GM12878 (cell line): ENCODE results near the gene ASTN1. TPM values are rescaled to one million over a fixed set of nuclear protein-coding genes. Genes with fewer than 3 reads are reported as not detected.

Source experiments
- ATAC-seq: fragments of 200-7000 bp; cut with Tn5 transposase; 3 replicates; pipeline ENCODE4 v1.9.1; 2020; ENCODE audit warnings: mild to moderate bottlenecking, moderate library complexity
- BruUV-seq: library from RNA; stranded (reverse); fragments of 400-500 nt; replicated peaks from 2 replicates; lab custom pipeline; 2021; lab: Mats Ljungman, UMichigan
- CTCF ChIA-PET: fragments of 300-600 bp; sonication (Branson Sonifier 250); formaldehyde crosslinking; extraction: SDS; loops from one replicate; lab custom pipeline; 2021; ENCODE audit warnings: inconsistent platforms; lab: Yijun Ruan, JAX
- POLR2A ChIA-PET: fragments of 350-600 bp; formaldehyde crosslinking; extraction: SDS; loops from one replicate; lab custom pipeline; 2021; ENCODE audit warnings: inconsistent platforms; lab: Charles Lee
- RAD21 ChIA-PET: fragments of 300-600 bp; sonication (Branson Sonifier 250); formaldehyde crosslinking; loops from one replicate; lab custom pipeline; 2023; ENCODE audit warnings: antibody characterized with exemption; ENCODE audit not compliant: unreplicated experiment; lab: Charles Lee
- SMC1A ChIA-PET: fragments of 300-600 bp; sonication (Branson Sonifier 250); formaldehyde crosslinking; loops from one replicate; lab custom pipeline; 2023; ENCODE audit not compliant: unreplicated experiment, uncharacterized antibody; lab: Charles Lee
- DNase-seq: peaks from one replicate; pipeline ENCODE4 v3.0.0-alpha.2; 2011; ENCODE audit warnings: low read depth, low spot score
- FAIRE-seq: peaks from 3 replicates; lab custom pipeline; 2011; peaks lifted over from hg19 to GRCh38; lab: Jason Lieb, UNC
- H2AFZ ChIP-seq: 2 replicates; pipeline ENCODE4 v1.6.0; 2011; ENCODE audit warnings: low read depth, low read length, control low read depth; ENCODE audit not compliant: control insufficient read depth
- H3K27ac ChIP-seq: 2 replicates; pipeline ENCODE4 v1.5.1; 2011; ENCODE audit warnings: control low read depth; ENCODE audit not compliant: control insufficient read depth, insufficient read depth
- H3K27me3 ChIP-seq, 2 experiments: replicated peaks in 1 of 2; 2 replicates each; pipeline versions ENCODE4 v1.6.0 to v1.6.1; 2011; ENCODE audit warnings: low read length in 1 of 2; ENCODE audit not compliant: control insufficient read depth in 2 of 2, insufficient read depth in 2 of 2
- H3K36me3 ChIP-seq, 2 experiments: 2 replicates each; pipeline ENCODE4 v1.5.1; 2011; ENCODE audit warnings: low read length in 1 of 2; ENCODE audit not compliant: control insufficient read depth in 2 of 2, insufficient read depth in 2 of 2
- H3K4me1 ChIP-seq: 2 replicates; pipeline ENCODE4 v1.6.1; 2011; ENCODE audit warnings: mild to moderate bottlenecking, low read length, moderate library complexity, mixed read lengths; ENCODE audit not compliant: control insufficient read depth, insufficient read depth
- H3K4me2 ChIP-seq: 2 replicates; pipeline ENCODE4 v1.6.0; 2011; ENCODE audit warnings: control low read depth; ENCODE audit not compliant: control insufficient read depth, insufficient read depth
- H3K4me3 ChIP-seq: fragments of 200-600 bp; sonication (generic); 2 replicates; pipeline ENCODE4 v1.5.1; 2016
- H3K79me2 ChIP-seq: 2 replicates; pipeline ENCODE4 v1.6.0; 2011; ENCODE audit warnings: low read length; ENCODE audit not compliant: control insufficient read depth, insufficient read depth
- H3K9ac ChIP-seq: 2 replicates; pipeline ENCODE4 v1.8.0; 2011; ENCODE audit warnings: low read length, control low read depth, mixed read lengths; ENCODE audit not compliant: control insufficient read depth, insufficient read depth
- H3K9me3 ChIP-seq: replicated peaks from 3 replicates; pipeline ENCODE4 v1.5.1; 2011; ENCODE audit warnings: mild to moderate bottlenecking, low read length; ENCODE audit not compliant: control insufficient read depth, insufficient read depth
- H4K20me1 ChIP-seq: 2 replicates; pipeline ENCODE4 v1.6.0; 2011; ENCODE audit not compliant: control insufficient read depth, insufficient read depth
- CEBPB ChIP-seq, 2 experiments: fragments of 150-350 bp in 1 of 2; IDR thresholded peaks; 2 replicates each; pipeline ENCODE4 v1.6.1; 2012 to 2014; ENCODE audit warnings: low read depth in 2 of 2, low read length in 2 of 2, borderline replicate concordance in 1 of 2, inconsistent platforms in 1 of 2
- CHD4 ChIP-seq: fragments of 200-600 bp; sonication (generic); IDR thresholded peaks from 2 replicates; pipeline ENCODE4 v1.6.1; 2016; ENCODE audit warnings: mild to moderate bottlenecking
- KDM1A ChIP-seq: fragments of 200-600 bp; sonication (generic); IDR thresholded peaks from 2 replicates; pipeline ENCODE4 v1.6.1; 2016; ENCODE audit warnings: borderline replicate concordance
- LARP7 ChIP-seq: fragments of 450-650 bp; IDR thresholded peaks from 2 replicates; pipeline ENCODE4 v1.6.1; 2017; ENCODE audit warnings: mild to moderate bottlenecking
- MTA2 ChIP-seq: fragments of 450-650 bp; IDR thresholded peaks from 2 replicates; pipeline ENCODE4 v1.6.1; 2016; ENCODE audit warnings: low read depth, mild to moderate bottlenecking, moderate library complexity
- POLR2AphosphoS5 ChIP-seq: IDR thresholded peaks from 2 replicates; pipeline ENCODE4 v1.6.1; 2011; ENCODE audit warnings: mild to moderate bottlenecking, low read length, inconsistent platforms
- STAT1 ChIP-seq: fragments of 450-650 bp; conservative IDR thresholded peaks from 2 replicates; pipeline ENCODE4 v1.6.1; 2014; ENCODE audit warnings: antibody characterized with exemption, mild to moderate bottlenecking
- SUZ12 ChIP-seq: fragments of 200-600 bp; sonication (generic); IDR thresholded peaks from one replicate; pipeline ENCODE4 v1.6.1; 2018; ENCODE audit warnings: antibody characterized with exemption, mild to moderate bottlenecking; ENCODE audit not compliant: unreplicated experiment
- WRNIP1 ChIP-seq: IDR thresholded peaks from 2 replicates; pipeline ENCODE4 v1.6.1; 2011; ENCODE audit warnings: low read depth, low read length, improper control_type of control experiment, borderline replicate concordance
- YY1 ChIP-seq: IDR thresholded peaks from 2 replicates; pipeline ENCODE4 v1.6.1; 2011; ENCODE audit warnings: low read depth, mild to moderate bottlenecking, low read length
- WGBS: methylation state at CpG from one replicate; pipeline ENCODE4 v1.1.6; 2016; ENCODE audit warnings: low lambda C conversion rate; ENCODE audit not compliant: insufficient replicate concordance, insufficient coverage; ENCODE audit errors: missing lambda C conversion rate; 5-methylcytosine and 5-hydroxymethylcytosine counted together
- in situ Hi-C: fragments of 300-500 bp; cut with MboI; formaldehyde crosslinking; loops from 9 replicates; pipeline ENCODE4 v1.14.3; 2018; ENCODE audit warnings: mixed read lengths
- intact Hi-C: fragments of 100-400 bp; cut with micrococcal nuclease; formaldehyde crosslinking; loops from one replicate; pipeline ENCODE4 v1.14.2; 2022; ENCODE audit not compliant: unreplicated experiment
- polyA plus RNA-seq, 11 experiments: library from polyadenylated mRNA; depleted of rRNA in 4 of 11; unstranded in 6 of 11; stranded (reverse) in 5 of 11; fragments of >200 nt; fragmentation: Nextera tagmentation in 4 of 11; fragmentation: Illumina TruSeq in 1 of 11; extraction: Ambion mirVana in 4 of 11; extraction: Trizol in 1 of 11; gene quantifications; 1 replicate in 1 of 11; 2 replicates in 10 of 11; pipeline versions ENCODE4 v1.2.1 to v1.2.3, GENCODE V29; 2011 to 2016; ENCODE audit warnings: inconsistent platforms in 2 of 11, missing spikeins in 2 of 11, low read depth in 1 of 11
- total RNA-seq, 4 experiments: library from RNA; depleted of rRNA in 3 of 4; stranded (reverse); fragments of >200 nt in 3 of 4; fragmentation: Illumina TruSeq in 1 of 4; extraction: Trizol in 1 of 4; gene quantifications; 2 replicates each; pipeline versions ENCODE4 v1.2.1 to v1.2.3, GENCODE V29; 2013 to 2021
- TF ChIP-seq, protein P1 (sequence below): IDR thresholded peaks from 2 replicates; pipeline ENCODE4 v1.6.1; 2012; ENCODE audit warnings: mild to moderate bottlenecking, low read depth, low read length
- TF ChIP-seq, protein P2 (sequence below): fragments of 450-650 bp; IDR thresholded peaks from 2 replicates; pipeline ENCODE4 v1.6.1; 2016; ENCODE audit warnings: mild to moderate bottlenecking
- TF ChIP-seq, protein P3 (sequence below): fragments of 450-650 bp; IDR thresholded peaks from 2 replicates; pipeline ENCODE4 v1.6.1; 2017; ENCODE audit warnings: antibody characterized with exemption, mild to moderate bottlenecking, moderate library complexity

Gene ASTN1
- total and polyA plus RNA-seq, 10 of the 15 experiments (the other 5 are each of a cell fraction or from before 2014, with no cell fraction given) = 0.04 TPM; not detected in 9

DNA sequence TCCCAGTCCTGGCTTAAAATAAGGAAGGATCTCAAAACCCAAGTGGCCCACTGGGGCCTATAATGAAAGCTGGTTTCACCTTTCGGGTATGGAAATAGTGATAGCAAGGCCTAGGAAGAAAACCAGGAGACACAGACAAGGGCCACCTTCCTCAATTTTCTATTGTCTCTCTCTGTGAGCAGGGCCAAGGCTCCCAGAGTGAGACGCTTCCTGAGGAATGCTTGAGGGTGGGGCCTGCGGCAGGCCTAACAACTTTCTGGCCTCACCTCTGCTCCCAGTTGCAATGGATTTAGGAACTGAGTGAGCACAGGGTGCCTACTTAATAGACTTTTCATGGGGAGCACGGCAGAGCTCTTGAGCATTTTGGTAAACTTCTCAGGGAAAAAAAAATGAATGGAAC is 300.9 kb downstream of the ASTN1 start:
- 25% methylated on average over 4 of the region's 4 CpGs for WGBS
- no TSS peak for BruUV-seq
- no peak overlapping the region for H3K4me3 ChIP-seq
- H3K4me1 ChIP-seq = no peaks in the 10 kb centered on the region
- H3K9ac ChIP-seq = no peak overlapping the region
- FAIRE-seq = no peak
- TF ChIP-seq KDM1A (no peak), MTA2 (no peak), WRNIP1 (no peak), CEBPB (IDR thresholded peaks at IDR 0.05; ENCODE audit: borderline replicate concordance in 1 of 2, low read depth in 2 of 2, low read length in 2 of 2) (no peak), CHD4 (no peak), STAT1 (no peak), LARP7 (no peak), SUZ12 (no peak), YY1 (no peak), POLR2AphosphoS5 (no peak)
- TF ChIP-seq, protein P1, sequence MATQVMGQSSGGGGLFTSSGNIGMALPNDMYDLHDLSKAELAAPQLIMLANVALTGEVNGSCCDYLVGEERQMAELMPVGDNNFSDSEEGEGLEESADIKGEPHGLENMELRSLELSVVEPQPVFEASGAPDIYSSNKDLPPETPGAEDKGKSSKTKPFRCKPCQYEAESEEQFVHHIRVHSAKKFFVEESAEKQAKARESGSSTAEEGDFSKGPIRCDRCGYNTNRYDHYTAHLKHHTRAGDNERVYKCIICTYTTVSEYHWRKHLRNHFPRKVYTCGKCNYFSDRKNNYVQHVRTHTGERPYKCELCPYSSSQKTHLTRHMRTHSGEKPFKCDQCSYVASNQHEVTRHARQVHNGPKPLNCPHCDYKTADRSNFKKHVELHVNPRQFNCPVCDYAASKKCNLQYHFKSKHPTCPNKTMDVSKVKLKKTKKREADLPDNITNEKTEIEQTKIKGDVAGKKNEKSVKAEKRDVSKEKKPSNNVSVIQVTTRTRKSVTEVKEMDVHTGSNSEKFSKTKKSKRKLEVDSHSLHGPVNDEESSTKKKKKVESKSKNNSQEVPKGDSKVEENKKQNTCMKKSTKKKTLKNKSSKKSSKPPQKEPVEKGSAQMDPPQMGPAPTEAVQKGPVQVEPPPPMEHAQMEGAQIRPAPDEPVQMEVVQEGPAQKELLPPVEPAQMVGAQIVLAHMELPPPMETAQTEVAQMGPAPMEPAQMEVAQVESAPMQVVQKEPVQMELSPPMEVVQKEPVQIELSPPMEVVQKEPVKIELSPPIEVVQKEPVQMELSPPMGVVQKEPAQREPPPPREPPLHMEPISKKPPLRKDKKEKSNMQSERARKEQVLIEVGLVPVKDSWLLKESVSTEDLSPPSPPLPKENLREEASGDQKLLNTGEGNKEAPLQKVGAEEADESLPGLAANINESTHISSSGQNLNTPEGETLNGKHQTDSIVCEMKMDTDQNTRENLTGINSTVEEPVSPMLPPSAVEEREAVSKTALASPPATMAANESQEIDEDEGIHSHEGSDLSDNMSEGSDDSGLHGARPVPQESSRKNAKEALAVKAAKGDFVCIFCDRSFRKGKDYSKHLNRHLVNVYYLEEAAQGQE = no peak
- TF ChIP-seq, protein P2, sequence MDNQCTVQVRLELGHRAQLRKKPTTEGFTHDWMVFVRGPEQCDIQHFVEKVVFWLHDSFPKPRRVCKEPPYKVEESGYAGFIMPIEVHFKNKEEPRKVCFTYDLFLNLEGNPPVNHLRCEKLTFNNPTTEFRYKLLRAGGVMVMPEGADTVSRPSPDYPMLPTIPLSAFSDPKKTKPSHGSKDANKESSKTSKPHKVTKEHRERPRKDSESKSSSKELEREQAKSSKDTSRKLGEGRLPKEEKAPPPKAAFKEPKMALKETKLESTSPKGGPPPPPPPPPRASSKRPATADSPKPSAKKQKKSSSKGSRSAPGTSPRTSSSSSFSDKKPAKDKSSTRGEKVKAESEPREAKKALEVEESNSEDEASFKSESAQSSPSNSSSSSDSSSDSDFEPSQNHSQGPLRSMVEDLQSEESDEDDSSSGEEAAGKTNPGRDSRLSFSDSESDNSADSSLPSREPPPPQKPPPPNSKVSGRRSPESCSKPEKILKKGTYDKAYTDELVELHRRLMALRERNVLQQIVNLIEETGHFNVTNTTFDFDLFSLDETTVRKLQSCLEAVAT = no peak
- TF ChIP-seq, protein P3, sequence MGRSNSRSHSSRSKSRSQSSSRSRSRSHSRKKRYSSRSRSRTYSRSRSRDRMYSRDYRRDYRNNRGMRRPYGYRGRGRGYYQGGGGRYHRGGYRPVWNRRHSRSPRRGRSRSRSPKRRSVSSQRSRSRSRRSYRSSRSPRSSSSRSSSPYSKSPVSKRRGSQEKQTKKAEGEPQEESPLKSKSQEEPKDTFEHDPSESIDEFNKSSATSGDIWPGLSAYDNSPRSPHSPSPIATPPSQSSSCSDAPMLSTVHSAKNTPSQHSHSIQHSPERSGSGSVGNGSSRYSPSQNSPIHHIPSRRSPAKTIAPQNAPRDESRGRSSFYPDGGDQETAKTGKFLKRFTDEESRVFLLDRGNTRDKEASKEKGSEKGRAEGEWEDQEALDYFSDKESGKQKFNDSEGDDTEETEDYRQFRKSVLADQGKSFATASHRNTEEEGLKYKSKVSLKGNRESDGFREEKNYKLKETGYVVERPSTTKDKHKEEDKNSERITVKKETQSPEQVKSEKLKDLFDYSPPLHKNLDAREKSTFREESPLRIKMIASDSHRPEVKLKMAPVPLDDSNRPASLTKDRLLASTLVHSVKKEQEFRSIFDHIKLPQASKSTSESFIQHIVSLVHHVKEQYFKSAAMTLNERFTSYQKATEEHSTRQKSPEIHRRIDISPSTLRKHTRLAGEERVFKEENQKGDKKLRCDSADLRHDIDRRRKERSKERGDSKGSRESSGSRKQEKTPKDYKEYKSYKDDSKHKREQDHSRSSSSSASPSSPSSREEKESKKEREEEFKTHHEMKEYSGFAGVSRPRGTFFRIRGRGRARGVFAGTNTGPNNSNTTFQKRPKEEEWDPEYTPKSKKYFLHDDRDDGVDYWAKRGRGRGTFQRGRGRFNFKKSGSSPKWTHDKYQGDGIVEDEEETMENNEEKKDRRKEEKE = no peak
- TF ChIP-seq, all 136 proteins: peak for 0
- Histone ChIP-seq H3K36me3 (no peaks in the 10 kb centered on the region), H3K79me2 (no peaks in the 10 kb centered on the region), H3K27ac (no peak overlapping the region), H3K27me3 (no peaks in the 10 kb centered on the region), H3K4me2 (no peak overlapping the region), H3K9me3 (no peaks in the 10 kb centered on the region), H2AFZ (no peak overlapping the region), H4K20me1 (no peaks in the 10 kb centered on the region)
- in situ Hi-C loops = no loop called here
- ATAC-seq = no peak
- ChIA-PET SMC1A (no interaction called here), RAD21 (no interaction called here), POLR2A (no interaction called here), CTCF (no interaction called here)
- intact Hi-C loops = no loop called here
- no peak for DNase-seq
